GM23248 (cell line): ENCODE data around the gene CCDC69. TPM values are rescaled to one million over a fixed set of nuclear protein-coding genes. Genes with fewer than 3 reads are reported as not detected.
A peak's percentile ranks its signal among the peaks of the same experiment; 100 is the strongest.
"Not testable (repeated sequence)": the region's sequence is repeated elsewhere in the genome, so short reads cannot be mapped to it uniquely, and the experiment has no call there.

ENCODE experiments used
- DNase-seq: peaks from one replicate; pipeline ENCODE4 v3.0.0-alpha.2; 2015
- H2AFZ ChIP-seq: fragments of 200-600 bp; sonication (generic); 2 replicates; pipeline ENCODE4 v1.6.1; 2016; ENCODE audit warnings: antibody characterized with exemption
- H3F3A ChIP-seq: fragments of 200-600 bp; sonication (generic); 2 replicates; pipeline ENCODE4 v1.6.1; 2016; ENCODE audit warnings: mild to moderate bottlenecking, antibody characterized with exemption, mixed run types; ENCODE audit not compliant: insufficient read depth
- H3K27ac ChIP-seq: fragments of 200-600 bp; sonication (generic); 2 replicates; pipeline ENCODE4 v1.5.1; 2016; ENCODE audit warnings: mild to moderate bottlenecking
- H3K27me3 ChIP-seq: fragments of 200-600 bp; sonication (generic); replicated peaks from 2 replicates; pipeline ENCODE4 v1.6.1; 2016; ENCODE audit warnings: mild to moderate bottlenecking; ENCODE audit not compliant: insufficient read depth
- H3K36me3 ChIP-seq: fragments of 200-600 bp; sonication (generic); 2 replicates; pipeline ENCODE4 v1.6.1; 2016; ENCODE audit warnings: low read depth, mild to moderate bottlenecking
- H3K4me1 ChIP-seq: fragments of 200-600 bp; sonication (generic); 2 replicates; pipeline ENCODE4 v1.6.1; 2016; ENCODE audit warnings: mild to moderate bottlenecking; ENCODE audit not compliant: insufficient read depth
- H3K4me2 ChIP-seq: fragments of 200-600 bp; sonication (generic); one replicate; pipeline ENCODE4 v1.6.1; 2016; ENCODE audit warnings: mild to moderate bottlenecking; ENCODE audit not compliant: unreplicated experiment
- H3K4me3 ChIP-seq: fragments of 200-600 bp; sonication (generic); 2 replicates; pipeline ENCODE4 v1.5.1; 2016; ENCODE audit warnings: mild to moderate bottlenecking
- H3K79me2 ChIP-seq: fragments of 200-600 bp; sonication (generic); 2 replicates; pipeline ENCODE4 v1.6.1; 2016; ENCODE audit warnings: mild to moderate bottlenecking; ENCODE audit not compliant: insufficient read depth
- H3K9ac ChIP-seq: fragments of 200-600 bp; sonication (generic); 2 replicates; pipeline ENCODE4 v1.6.1; 2016; ENCODE audit warnings: mild to moderate bottlenecking
- H3K9me2 ChIP-seq: fragments of 200-600 bp; sonication (generic); 2 replicates; pipeline ENCODE4 v1.6.1; 2016; ENCODE audit warnings: mixed run types, mild to moderate bottlenecking, moderate library complexity; ENCODE audit not compliant: insufficient read depth
- H3K9me3 ChIP-seq: fragments of 200-600 bp; sonication (generic); one replicate; pipeline ENCODE4 v1.6.1; 2017; ENCODE audit warnings: low read depth
- H4K20me1 ChIP-seq: fragments of 200-600 bp; sonication (generic); 2 replicates; pipeline ENCODE4 v1.6.0; 2016; ENCODE audit not compliant: insufficient read depth
- EZH2 ChIP-seq: fragments of 200-600 bp; sonication (generic); IDR thresholded peaks from 2 replicates; pipeline ENCODE4 v1.6.1; 2018; ENCODE audit warnings: antibody characterized with exemption, mild to moderate bottlenecking; ENCODE audit not compliant: insufficient read depth, poor library complexity, severe bottlenecking
- EZH2phosphoT487 ChIP-seq: fragments of 200-600 bp; sonication (generic); IDR thresholded peaks from 2 replicates; pipeline ENCODE4 v1.6.1; 2018; ENCODE audit warnings: antibody characterized with exemption, moderate library complexity, mild to moderate bottlenecking, low read depth; ENCODE audit not compliant: insufficient read depth
- WGBS, 2 experiments: methylation state at CpG; one replicate each; pipeline ENCODE4 v1.1.6; 2015 to 2017; ENCODE audit warnings: low lambda C conversion rate in 2 of 2, low coverage in 1 of 2; ENCODE audit errors: missing lambda C conversion rate in 2 of 2; 5-methylcytosine and 5-hydroxymethylcytosine counted together
- in situ Hi-C: fragments of 300-500 bp; cut with MboI; formaldehyde crosslinking; loops from 2 replicates; pipeline ENCODE4 v1.15.0; 2020
- polyA plus RNA-seq: library from polyadenylated mRNA; unstranded; fragments of >200 nt; fragmentation: Nextera tagmentation; extraction: Ambion mirVana; gene quantifications from 2 replicates; pipeline ENCODE4 v1.2.1, GENCODE V29; 2016
- total RNA-seq: library from RNA; depleted of rRNA; stranded (reverse); fragments of >200 nt; shearing (Covaris generic); gene quantifications from 2 replicates; pipeline ENCODE4 v1.2.3, GENCODE V29; 2014

The CCDC69 gene
- total and polyA plus RNA-seq, 2 experiments from 2014 or later: 0.54 to 0.56 TPM

- H2AFZ ChIP-seq: no peak overlapping the region
- H3K27me3 ChIP-seq: no peaks in the 10 kb centered on the region
- H3K4me3 ChIP-seq: no peak overlapping the region
- H3K4me2 ChIP-seq: no peak overlapping the region
- no peaks in the 10 kb centered on the region for H3K79me2 ChIP-seq
- 84 to 86% methylated on average over 7 of the region's 7 CpGs for WGBS, 2 experiments
- no peak for DNase-seq
- H4K20me1 ChIP-seq: no peaks in the 10 kb centered on the region
- H3K9ac ChIP-seq: no peak overlapping the region
- H3K9me3 ChIP-seq: no peaks in the 10 kb centered on the region
- no peaks in the 10 kb centered on the region for H3K9me2 ChIP-seq
- H3K36me3 ChIP-seq: no peaks in the 10 kb centered on the region
- no peaks in the 10 kb centered on the region for H3K4me1 ChIP-seq
- no peak overlapping the region for H3K27ac ChIP-seq
- H3F3A ChIP-seq: no peaks in the 10 kb centered on the region
- in situ Hi-C loops: no loop called here
- TF ChIP-seq EZH2 (no peak), EZH2phosphoT487 (no peak)
Measured at GRCh38 chr5:151199581-151200185, 24.2 kb downstream of the CCDC69 start.

GRCh38 chr5:151198861-151199260 lies 25.0 kb downstream of the CCDC69 start:
- H3K9ac ChIP-seq: no peak overlapping the region
- H3K4me1 ChIP-seq: no peaks in the 10 kb centered on the region
- in situ Hi-C loops: no loop called here
- H3K9me2 ChIP-seq: no peaks in the 10 kb centered on the region
- H3K27me3 ChIP-seq: no peaks in the 10 kb centered on the region
- H3K4me3 ChIP-seq: no peak overlapping the region
- H2AFZ ChIP-seq: no peak overlapping the region
- H3K36me3 ChIP-seq: no peaks in the 10 kb centered on the region
- no peaks in the 10 kb centered on the region for H3K79me2 ChIP-seq
- TF ChIP-seq EZH2 (no peak), EZH2phosphoT487 (no peak)
- no peak overlapping the region for H3K4me2 ChIP-seq
- 49 to 53% methylated on average over 5 of the region's 5 CpGs for WGBS, 2 experiments
- H3F3A ChIP-seq: no peaks in the 10 kb centered on the region
- no peaks in the 10 kb centered on the region for H4K20me1 ChIP-seq
- DNase-seq: no peak
- H3K9me3 ChIP-seq: no peaks in the 10 kb centered on the region
- no peak overlapping the region for H3K27ac ChIP-seq

- H3K27me3 ChIP-seq, H3K4me3 ChIP-seq, H4K20me1 ChIP-seq, H3K4me1 ChIP-seq, H3K36me3 ChIP-seq, H3K9ac ChIP-seq, DNase-seq, H3K9me3 ChIP-seq, H3K4me2 ChIP-seq, H3K9me2 ChIP-seq, H2AFZ ChIP-seq, H3F3A ChIP-seq, H3K27ac ChIP-seq, in situ Hi-C loops, H3K79me2 ChIP-seq: not testable (repeated sequence)
- 81 to 84% methylated on average over 9 of the region's 9 CpGs for WGBS, 2 experiments
Measured at GRCh38 chr5:151197291-151197600, 26.6 kb downstream of the CCDC69 start.

GRCh38 chr5:151196556-151197290 lies 27.2 kb downstream of the CCDC69 start:
- WGBS, 2 experiments: 77 to 79% methylated on average over 5 of the region's 5 CpGs
- Histone ChIP-seq H3F3A (no peaks in the 10 kb centered on the region), H3K4me1 (no peaks in the 10 kb centered on the region), H3K9me3 (no peaks in the 10 kb centered on the region), H3K36me3 (no peaks in the 10 kb centered on the region), H2AFZ (no peak overlapping the region), H4K20me1 (no peaks in the 10 kb centered on the region), H3K4me2 (no peak overlapping the region), H3K27ac (no peak overlapping the region), H3K79me2 (no peaks in the 10 kb centered on the region), H3K27me3 (no peaks in the 10 kb centered on the region), H3K9me2 (no peaks in the 10 kb centered on the region), H3K9ac (no peak overlapping the region), H3K4me3 (no peak overlapping the region)
- no peak for TF ChIP-seq EZH2phosphoT487
- TF ChIP-seq EZH2: no peak
- DNase-seq: no peak
- in situ Hi-C loops: no loop called here

GRCh38 chr5:151195622-151196021 lies 28.3 kb downstream of the CCDC69 start:
- H3K36me3 ChIP-seq: no peaks in the 10 kb centered on the region
- no peak overlapping the region for H3K4me3 ChIP-seq
- no peaks in the 10 kb centered on the region for H3K79me2 ChIP-seq
- no peaks in the 10 kb centered on the region for H3K9me3 ChIP-seq
- H3F3A ChIP-seq: no peaks in the 10 kb centered on the region
- no peak overlapping the region for H2AFZ ChIP-seq
- WGBS, 2 experiments: 67 to 71% methylated on average over 4 to 5 of the region's 5 CpGs
- TF ChIP-seq EZH2phosphoT487 (no peak), EZH2 (no peak)
- no peak overlapping the region for H3K9ac ChIP-seq
- DNase-seq: peak; percentile 39
- no peak overlapping the region for H3K4me2 ChIP-seq
- no peaks in the 10 kb centered on the region for H3K9me2 ChIP-seq
- no peaks in the 10 kb centered on the region for H4K20me1 ChIP-seq
- H3K27me3 ChIP-seq: no peaks in the 10 kb centered on the region
- H3K27ac ChIP-seq: no peak overlapping the region
- in situ Hi-C loops: no loop called here
- no peaks in the 10 kb centered on the region for H3K4me1 ChIP-seq
